NCI-H187 treated with DMSO at 0.1 percent for 48 hours (cell line): ENCODE measurements around the gene IGSF9B.

Experiments used
- DNase-seq: peaks from one replicate; lab custom pipeline; 2025; lab: John Stamatoyannopoulos, UW

IGSF9B gene

DNA sequence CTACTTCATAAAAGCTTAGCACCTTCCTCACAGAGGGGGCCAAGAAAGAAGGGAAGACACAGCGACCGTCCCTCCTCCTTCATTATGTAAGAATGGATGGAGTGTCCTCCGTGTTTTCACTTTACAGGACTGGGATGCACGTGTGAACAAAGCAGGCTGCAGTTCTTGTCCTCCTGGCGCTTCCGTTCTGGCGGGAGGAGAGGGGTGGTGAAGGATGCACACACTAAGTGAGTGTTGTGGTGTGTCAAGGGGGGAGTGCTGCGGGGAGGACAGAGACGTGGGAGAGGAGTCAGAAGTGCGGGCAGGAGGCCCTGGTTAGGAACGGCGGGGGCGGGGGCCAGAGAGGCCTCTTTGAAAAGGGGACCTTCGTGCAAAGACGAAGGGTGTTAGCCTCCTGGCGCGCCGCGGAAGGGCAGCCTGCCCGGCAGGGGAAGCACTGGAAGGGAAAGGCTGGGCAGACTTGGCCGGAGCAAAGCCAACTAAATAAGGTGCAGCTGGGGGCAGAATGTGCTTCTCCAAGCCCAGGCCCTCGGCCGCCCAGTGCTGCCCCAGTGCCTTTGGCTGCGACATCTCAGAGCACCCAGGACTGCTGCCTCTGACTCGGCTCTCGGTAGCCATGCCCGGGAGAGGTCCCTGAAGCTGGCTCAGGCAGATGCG is 27.0 kb upstream of the IGSF9B start:
- DNase-seq: no peak

DNA sequence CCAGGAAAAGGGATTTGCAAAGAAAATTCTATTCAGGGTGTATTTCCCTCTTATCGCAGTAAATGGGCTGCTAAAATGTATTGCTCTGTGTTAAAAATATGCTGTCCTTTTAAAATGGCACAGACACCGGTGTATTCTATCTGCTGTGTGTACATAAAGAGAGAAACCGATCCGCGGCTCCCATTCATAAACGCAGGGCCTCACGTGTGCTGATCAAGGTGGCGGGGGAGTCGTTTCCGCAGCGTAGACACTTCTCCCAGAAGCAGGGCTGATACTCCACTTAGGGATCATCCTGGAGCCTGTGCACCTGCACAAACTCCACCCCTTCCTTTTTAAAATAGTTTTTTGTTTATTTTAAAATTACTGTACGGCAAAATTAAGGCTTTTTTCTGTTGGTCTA is 26.1 kb upstream of the IGSF9B start:
- no peak for DNase-seq

DNA sequence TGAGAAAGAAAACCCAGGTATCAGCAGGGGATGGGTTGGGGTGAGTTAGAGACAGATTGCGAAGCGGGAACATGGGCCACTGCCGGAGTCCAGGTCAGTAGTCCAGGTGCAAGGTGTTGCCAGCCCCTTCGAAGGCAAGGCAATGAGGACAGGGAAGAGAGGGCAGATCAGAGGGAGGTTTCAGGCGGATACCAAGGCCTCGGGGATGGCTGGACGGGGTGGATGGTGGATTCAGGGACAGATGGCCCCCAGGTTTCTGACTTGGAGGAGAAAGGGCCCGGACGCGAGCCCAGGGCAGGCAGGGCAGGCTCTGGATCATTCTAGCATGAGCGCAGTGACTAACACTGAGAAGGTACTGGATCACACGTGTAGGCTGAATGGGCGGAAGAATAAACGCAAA is 25.4 kb upstream of the IGSF9B start:
- DNase-seq: no peak

DNA sequence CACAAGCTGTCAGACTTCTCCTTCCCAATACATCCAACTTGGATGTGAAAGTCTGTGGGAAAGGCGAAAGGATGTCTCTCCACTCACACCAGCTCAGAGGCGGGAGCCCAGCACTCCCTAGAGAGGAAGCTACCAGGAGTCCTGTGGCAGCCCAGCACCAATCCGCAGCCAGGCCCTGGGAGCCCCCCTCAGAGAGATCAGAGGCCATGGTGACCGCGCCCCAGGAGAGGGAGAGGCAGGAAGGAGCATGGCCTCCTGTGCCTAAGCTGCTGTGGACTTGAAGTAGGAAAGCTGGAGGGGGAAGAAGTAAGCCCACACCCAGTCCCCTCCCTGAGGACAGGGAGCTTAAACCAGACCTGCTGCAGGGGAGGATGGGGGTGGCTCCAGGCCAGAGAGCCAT is 24.4 kb upstream of the IGSF9B start:
- no peak for DNase-seq

DNA sequence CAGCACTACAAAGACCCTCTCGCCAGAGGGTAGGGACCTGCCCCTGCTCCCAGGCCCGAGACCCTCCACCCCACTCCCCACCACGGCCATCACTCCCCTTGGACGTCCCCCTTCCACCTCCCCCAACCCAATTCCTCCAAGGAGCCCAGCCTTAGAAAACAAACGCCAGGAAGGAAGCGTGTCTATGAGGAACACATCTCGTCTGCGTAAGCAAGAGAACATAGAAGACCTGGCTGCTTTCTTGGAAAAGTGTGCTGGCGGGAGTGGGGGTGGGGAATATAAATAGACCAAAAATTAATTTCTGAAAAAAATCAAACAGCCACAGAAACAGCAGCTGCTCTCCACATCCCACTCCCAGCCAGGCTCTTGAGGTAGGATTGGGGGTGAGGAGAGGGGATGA is 23.9 kb upstream of the IGSF9B start:
- no peak for DNase-seq

DNA sequence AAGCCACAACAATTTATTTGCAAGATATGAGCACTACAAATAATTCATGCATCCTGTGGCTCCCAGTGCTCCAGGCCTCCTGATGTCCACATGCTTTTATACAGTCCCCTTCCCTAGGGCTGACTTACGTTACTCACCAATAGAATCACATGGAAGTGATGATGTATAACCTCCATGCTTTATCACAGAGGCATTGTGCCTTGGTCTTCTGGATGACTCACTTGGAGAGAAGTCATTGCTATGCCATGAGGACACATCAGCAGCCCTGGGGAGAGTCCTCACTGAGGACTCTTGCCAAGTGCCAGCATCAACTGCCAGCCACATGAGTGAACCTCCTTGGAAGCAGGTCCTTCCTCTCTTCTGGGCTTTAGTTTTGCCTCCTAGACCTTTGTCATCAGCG is 22.0 kb upstream of the IGSF9B start:
- DNase-seq: no peak

DNA sequence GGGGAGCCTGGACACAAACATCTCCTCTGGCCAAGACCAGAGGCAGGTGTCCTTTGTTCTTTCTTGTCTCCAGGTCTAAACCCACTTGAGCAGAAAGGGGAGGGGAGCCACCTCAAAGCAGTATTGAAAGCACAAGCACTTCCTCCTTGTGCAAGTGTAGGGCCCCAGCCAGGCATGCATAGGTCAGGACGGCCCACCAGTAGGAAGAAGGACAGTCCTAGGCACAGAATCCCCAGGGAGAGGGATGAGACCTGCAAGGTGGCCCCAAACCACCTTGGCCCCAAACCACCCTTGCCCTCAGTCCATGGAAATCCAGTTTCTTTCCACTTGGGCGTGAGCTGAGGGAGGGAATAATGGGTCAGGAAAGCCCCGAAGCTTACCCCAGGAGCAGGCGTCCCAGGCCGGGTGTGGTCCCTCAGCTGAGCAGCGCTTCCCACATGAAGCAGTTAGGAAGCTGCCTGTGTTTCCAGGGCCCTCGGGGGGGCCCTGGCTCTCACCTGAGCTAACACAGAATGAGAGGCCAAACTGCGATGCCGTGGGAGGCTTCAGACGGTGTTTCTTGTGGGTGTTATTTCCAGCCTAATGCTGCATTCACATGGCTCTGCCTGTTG is 20.4 kb upstream of the IGSF9B start:
- no peak for DNase-seq

DNA sequence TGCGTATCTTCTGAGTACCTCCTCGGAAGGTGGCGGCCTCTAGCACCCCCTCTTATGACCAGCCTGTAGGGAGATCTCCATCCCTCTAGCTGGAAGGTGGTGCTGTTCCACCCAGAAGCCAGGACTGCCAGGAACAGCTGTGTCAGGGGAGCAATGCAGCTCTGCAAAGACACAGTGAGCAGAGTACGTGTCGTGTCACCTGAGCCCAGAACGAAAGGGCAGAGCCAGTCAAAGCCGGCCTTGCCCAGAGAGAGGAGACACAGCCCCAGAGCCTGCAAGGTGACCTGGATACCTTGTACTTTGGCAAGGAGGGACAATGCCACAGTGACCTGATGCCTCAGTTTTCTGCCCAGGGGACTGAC is 18.7 kb upstream of the IGSF9B start:
- no peak for DNase-seq

DNA sequence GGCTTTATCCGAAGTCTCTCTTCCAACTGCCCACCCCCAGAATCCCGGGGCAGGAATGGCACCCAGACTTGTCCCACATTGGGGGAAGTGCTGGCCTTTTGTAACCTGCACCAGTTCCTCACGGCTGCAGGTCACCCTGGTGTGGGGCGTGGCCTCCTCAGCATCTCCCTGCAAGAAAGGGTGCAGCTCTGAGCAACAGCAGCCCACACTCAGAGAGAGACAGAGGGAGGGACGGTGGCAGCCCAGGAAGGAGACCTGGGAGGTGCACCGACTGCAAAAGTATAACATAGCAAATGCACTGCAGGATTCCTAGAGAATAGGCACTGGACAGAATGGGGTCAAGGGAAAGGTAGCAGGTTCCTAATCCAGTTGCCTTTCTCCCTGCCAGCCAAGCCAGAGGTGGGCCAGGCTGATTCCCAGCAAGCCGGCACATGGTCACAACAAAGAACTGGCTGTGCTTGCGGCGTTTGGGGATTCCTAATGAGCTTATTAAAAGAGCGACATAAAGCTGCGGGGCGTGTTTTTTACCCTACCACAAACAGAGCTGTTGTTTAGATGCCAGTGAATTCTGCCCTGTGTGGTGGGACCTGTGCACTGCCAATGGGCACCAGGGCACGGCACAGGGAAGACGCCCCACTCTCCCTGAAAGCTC is 18.2 kb upstream of the IGSF9B start:
- no peak for DNase-seq

DNA sequence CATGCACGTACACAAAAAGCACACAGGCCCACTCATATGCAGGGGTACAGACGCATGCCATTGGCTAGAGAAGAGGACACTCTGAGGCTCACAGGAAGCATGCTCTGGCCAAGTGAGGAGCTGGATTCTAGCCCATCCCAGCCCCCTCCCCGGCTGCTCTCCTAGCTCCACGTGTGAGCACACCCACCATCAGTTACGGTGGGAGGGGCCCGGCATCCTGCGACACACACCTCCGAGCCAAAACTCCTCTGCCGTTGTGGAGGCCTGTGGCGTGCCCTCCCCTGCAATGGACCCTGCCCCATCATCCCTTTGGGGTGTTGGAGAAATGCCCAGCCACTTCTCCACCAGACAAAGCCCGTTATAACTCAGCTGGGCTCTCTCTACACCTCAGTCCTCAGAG is 15.1 kb upstream of the IGSF9B start:
- DNase-seq: no peak

DNA sequence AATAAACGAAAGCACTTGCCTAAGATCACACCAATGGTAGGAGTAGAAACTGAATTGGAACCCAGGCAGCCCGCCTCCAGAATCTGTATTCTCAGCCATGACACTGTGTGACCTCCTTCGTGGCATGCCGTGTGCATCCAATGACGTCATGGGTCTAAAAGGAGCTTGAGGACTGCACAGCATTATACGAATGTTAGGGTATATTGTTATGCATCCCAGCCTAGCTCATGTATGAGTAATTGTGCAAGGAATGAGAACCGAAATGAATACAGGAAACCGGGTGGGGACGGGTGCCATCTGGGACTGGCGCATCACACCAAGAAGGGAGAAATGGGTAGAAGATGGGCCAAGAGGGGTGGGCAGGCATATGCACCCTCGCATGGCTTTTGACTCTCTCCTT is 12.3 kb upstream of the IGSF9B start:
- no peak for DNase-seq

DNA sequence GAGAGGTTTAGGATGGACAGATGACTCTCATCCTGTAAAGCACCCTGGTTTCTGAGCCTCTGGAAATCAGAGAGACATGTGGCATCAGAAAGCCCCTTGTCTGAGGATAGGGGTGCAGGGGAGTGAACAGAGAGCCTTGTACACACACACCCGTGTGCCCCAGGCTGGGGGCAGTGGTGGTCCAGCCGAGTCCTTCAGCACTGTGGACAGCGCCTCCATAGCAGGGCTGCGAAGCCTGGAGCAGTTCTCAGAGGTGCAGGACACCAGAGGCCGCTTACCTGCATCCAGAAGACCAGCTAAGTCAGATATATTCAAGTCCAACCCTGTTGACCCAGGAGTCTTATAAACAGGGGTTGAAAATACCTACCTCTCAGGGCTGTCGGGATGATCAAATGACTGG is 11.5 kb upstream of the IGSF9B start:
- no peak for DNase-seq

DNA sequence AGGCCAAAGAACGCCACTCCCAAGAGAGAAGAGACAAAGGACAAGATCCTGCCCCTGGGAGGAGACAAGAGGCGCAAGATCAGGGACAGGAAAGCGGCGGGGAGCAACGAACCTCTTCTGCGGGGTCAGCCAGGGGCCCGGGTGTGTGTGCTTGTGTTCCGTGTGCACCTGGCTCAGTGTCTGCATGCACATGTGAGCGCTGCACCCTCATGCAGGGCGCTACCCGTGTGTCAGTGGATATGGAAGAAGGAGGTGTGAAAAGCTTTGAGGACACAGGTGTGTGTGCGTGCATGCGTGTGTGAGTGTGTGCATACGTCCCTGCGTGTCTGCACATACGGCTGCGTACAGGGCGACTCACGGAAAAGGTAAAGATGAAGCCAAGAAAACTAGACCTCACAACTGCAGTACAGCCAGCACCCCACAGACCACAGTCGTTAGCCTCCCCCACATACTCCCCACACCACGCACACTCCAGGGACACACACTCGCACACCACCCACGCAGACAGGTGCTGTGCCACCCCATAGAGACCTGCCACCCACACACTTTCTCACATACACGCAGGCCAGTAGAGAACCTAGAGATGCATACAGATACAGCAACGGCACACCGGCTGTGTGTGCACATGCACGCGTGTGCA is 11.0 kb upstream of the IGSF9B start:
- no peak for DNase-seq

DNA sequence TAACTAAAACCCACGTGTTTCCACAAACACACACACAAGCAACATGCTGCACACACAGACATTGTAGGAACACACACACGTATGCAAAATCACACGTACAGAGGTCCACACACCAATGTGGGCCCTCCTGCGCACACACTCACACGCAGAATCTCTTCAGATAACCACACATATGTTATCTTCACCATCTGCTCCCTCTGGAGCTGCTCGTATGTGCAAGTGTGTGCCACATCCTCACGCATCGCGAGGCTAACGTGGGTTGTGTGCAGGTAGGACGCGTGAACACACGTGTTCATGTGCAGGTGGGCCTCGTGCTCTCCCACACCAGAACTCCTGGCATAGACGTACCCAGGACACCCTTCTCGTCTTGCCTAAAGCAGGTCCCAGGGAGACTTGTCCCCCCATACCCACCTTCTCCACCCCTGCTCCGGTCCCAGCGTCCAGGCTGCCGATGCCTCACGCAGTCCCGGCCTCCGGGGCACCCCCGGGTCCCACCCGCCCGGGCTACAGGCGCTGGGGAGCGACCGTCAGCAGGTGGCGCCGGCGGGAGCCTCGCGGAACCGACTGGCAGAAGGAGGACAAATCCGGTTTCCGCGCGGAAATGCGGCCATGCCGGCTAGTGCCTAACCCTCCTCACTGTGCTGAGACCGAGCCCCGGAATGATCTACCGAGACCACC is 10.3 kb upstream of the IGSF9B start:
- no peak for DNase-seq

DNA sequence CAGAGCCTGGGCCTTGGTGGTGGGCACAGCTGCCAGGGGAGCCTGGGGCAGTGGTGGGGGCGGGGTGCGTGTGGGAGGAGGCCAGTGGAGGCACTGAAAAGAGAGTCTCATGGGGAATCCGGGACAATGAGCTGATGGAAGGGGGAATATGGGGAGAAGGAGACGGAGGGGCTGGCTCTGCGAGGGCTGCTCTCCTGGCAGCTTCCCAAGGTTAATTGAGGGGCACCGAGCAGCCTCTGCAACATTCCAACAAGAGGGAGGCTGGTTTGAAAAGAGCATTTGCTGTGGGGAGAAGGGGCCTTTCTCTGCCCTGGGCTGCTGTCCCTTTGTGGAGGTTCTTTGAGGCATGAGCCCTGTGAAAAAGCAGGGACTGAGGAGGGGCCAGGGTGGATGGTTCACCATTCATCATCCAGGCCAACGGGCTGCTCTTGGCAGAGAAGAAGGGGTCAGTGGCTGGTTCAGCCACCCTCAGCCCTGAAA is 9.4 kb upstream of the IGSF9B start:
- no peak for DNase-seq

DNA sequence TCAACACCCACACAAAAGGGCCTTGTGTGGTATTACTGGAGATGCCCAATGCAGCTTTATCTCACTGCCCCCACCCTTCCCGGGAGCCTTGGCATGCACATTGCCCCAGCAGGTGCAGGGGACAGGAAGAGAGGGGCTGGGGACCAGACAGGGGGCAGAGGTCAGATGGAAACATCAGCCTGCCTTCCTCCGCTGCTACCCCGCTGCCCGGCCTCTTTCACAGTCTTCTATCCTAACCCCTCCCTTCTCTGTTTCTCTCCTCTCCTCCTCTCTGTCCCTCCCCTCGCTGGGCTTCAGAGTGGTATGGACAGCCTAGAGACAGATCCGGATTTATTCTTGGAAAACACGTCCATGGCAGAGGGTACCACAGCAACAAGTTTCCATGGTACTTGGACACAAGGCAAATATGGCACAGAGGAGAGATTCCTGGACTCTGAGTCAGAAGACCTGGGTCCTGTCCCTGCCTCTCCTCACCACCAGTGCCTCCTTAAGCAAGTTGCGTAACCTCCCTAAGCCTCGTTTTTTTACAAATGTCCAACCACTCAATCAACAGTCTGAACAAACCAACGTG is 8.3 kb upstream of the IGSF9B start:
- DNase-seq: no peak

DNA sequence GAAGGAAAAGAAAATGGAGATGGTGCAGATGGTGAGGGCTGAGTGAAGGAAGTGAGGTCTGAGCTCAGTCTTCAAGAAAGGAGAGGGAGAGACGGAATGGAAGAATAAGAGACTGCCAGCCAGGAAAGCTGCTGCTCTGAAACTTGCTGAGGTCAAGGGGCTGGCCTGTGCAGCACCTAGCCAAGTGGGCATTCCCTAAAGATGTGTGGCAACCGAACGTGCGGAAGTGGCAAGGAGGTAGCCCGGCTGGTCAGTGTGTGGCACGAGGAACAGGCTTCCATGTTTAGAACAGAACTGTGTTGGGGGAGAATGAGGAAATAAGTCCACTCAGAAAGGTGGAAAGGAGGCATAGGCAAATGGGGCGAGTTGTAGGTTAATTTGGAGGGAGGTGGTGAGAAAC is 7.6 kb upstream of the IGSF9B start:
- no peak for DNase-seq

DNA sequence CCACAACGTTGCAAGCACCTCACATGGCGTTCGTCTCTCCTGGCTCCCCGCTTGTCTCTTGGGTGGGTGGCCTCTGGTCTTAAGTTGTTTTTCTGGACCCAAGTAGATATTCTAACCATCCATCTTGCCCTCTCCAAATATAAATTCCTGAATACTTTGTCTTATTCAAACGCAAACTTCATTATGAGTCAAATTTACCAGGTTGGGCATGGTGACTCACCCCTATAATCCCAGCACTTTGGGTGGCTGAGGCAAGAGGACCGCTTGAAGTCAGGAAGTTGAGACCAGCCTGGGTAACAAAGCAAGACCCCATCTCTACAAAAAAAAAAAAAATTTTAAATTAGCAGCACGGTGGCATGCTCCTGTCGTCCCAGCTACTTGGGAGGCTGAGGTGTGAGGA is 5.1 kb upstream of the IGSF9B start:
- no peak for DNase-seq

DNA sequence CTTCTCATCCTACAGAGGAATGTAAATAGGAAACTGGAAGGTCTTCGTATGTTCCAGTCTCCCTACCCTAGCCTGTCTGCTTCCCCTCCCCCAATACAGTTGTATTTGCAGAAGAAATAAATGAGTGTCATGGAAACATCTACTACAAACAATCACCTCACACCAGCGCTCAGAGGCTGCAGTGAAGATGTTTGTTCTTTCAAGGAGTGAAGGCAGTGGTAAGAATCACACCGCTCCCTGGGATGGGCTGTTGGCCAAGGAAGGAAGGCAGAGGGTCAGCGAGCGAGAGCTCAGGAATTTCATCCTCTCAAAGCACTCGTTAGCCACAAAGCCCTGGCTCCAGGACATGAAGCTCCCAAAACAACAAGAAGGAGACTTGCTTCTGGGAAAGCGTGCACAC is 1.1 kb upstream of the IGSF9B start:
- DNase-seq: no peak

DNA sequence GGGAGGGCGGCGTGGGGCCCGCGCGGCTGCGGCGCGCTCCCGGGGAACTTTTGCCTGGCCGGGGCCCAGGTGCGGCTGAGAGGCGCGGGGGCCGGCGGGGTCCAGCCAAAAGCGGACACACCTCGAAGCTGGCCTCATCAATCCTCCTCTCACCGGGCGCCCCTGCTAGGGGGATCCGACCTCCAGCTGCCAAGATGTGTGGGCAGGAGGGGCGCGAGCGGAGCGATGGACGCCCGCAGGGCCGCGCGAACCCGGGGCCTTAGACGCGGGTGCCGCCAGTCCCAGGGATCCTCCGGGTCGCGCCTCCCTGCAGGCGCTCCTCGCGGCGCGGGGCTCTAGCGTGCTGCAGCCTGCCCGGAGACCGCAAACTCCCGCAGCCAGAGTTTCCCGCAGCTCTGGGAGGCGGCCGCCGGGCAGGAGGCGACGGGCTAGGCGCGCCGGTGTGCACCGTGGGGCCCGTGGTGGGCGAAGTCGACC is 785 bp downstream of the IGSF9B start:
- DNase-seq: no peak

DNA sequence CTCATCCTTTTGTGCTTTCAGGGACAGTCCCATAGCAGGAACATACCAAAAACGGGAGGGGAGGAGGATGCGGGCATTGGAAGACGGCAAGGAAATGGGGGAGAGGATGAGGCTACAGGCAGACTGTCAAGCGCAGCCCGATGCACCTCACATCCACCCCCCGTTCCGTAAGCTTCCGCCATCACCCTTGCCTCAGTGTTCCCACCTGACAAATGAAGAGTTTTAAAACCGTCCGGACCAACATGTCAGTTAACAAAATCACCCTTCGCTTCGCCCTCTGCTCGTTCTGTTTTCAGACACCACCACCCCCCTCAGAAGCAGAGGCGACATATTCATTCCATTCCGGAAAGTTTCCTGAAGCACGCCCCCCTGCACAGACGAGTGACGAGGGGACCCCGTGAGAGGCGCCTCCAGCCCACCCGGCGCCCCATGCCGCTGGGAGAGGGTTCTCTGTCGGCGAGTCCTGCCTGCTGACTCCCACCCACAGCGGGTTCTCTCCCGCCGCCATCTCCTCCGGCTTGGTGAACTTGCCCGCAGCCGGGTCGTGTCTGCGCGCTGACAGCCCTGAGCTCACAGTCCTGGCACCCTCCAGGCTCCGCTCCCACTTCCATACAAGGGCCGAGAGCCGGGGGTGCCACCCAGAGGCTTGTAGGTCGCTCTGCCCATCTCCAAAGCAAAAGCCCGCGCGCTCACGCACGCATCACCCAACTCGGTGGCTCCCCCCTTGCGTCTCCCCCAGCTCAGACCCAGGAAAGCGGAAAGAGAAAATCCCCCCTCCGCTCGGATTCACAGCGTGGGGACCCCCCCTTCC is 1.5 kb downstream of the IGSF9B start:
- no peak for DNase-seq
